Liver (tissue), 9 donors: ENCODE results near the gene SLN. TPM values are rescaled to one million over a fixed set of nuclear protein-coding genes. Genes with fewer than 3 reads are reported as not detected.

Experiments
- DNase-seq: peaks from one replicate; pipeline ENCODE4 v3.0.0-alpha.2; 2017; ENCODE audit warnings: low spot score
- H3K27ac ChIP-seq, 2 donors: one replicate each; pipeline ENCODE4 v1.7.0; 2013; ENCODE audit warnings: inconsistent platforms in 2 of 2, low read length in 2 of 2, control low read depth in 1 of 2, low read depth in 1 of 2, mild to moderate bottlenecking in 1 of 2
- H3K27me3 ChIP-seq, 4 donors: one replicate each; pipeline versions ENCODE4 v1.6.1 to v1.7.0; 2013; ENCODE audit warnings: low read length in 3 of 4, inconsistent platforms in 1 of 4, mild to moderate bottlenecking in 1 of 4, moderate library complexity in 1 of 4; ENCODE audit not compliant: control insufficient read depth in 4 of 4, insufficient read depth in 4 of 4
- H3K36me3 ChIP-seq, 4 donors: one replicate each; pipeline versions ENCODE4 v1.6.1 to v1.7.0; 2013; ENCODE audit warnings: low read length in 3 of 4, mild to moderate bottlenecking in 3 of 4, low read depth in 1 of 4, moderate library complexity in 1 of 4; ENCODE audit not compliant: control insufficient read depth in 4 of 4, insufficient read depth in 3 of 4
- H3K4me1 ChIP-seq, 4 donors: one replicate each; pipeline versions ENCODE4 v1.6.1 to v1.7.0; 2013; ENCODE audit warnings: low read length in 3 of 4, mild to moderate bottlenecking in 3 of 4, moderate library complexity in 1 of 4; ENCODE audit not compliant: control insufficient read depth in 4 of 4, insufficient read depth in 4 of 4
- H3K4me3 ChIP-seq, 3 donors: one replicate each; pipeline versions ENCODE4 v1.6.1 to v1.7.0; 2013; ENCODE audit warnings: low read length in 3 of 3, control low read depth in 1 of 3, low read depth in 1 of 3, mild to moderate bottlenecking in 1 of 3
- H3K9ac ChIP-seq, 2 donors: one replicate each; pipeline ENCODE4 v1.7.0; 2013; ENCODE audit warnings: low read length in 2 of 2, mild to moderate bottlenecking in 2 of 2, moderate library complexity in 2 of 2, control low read depth in 1 of 2, low read depth in 1 of 2
- H3K9me3 ChIP-seq, 4 donors: one replicate each; pipeline versions ENCODE4 v1.6.1 to v1.7.0; 2013; ENCODE audit warnings: low read length in 3 of 4; ENCODE audit not compliant: control insufficient read depth in 4 of 4
- ATF3 ChIP-seq: IDR thresholded peaks from 2 replicates; pipeline ENCODE4 v1.6.1; 2016; ENCODE audit warnings: antibody characterized with exemption
- EGR1 ChIP-seq, 2 donors: IDR thresholded peaks; 2 replicates each; pipeline ENCODE4 v1.6.1; 2016 to 2018; ENCODE audit warnings: antibody characterized with exemption in 2 of 2, low read depth in 2 of 2
- FOXA1 ChIP-seq: IDR thresholded peaks from 2 replicates; pipeline ENCODE4 v1.6.1; 2016; ENCODE audit warnings: antibody characterized with exemption
- FOXA2 ChIP-seq: IDR thresholded peaks from 2 replicates; pipeline ENCODE4 v1.6.1; 2016; ENCODE audit warnings: antibody characterized with exemption
- GABPA ChIP-seq, 2 donors: IDR thresholded peaks in 1 of 2; conservative IDR thresholded peaks in 1 of 2; 2 replicates each; pipeline ENCODE4 v1.6.1; 2016; ENCODE audit warnings: antibody characterized with exemption in 2 of 2, mild to moderate bottlenecking in 1 of 2, moderate library complexity in 1 of 2
- HNF4A ChIP-seq, 2 donors: conservative IDR thresholded peaks; 2 replicates each; pipeline ENCODE4 v1.6.1; 2016; ENCODE audit warnings: antibody characterized with exemption in 2 of 2, mild to moderate bottlenecking in 2 of 2
- HNF4G ChIP-seq: IDR thresholded peaks from 2 replicates; pipeline ENCODE4 v1.6.1; 2016; ENCODE audit warnings: antibody characterized with exemption
- JUND ChIP-seq, 2 donors: IDR thresholded peaks; 2 replicates each; pipeline ENCODE4 v1.6.1; 2016; ENCODE audit warnings: antibody characterized with exemption in 2 of 2
- RAD21 ChIP-seq, 2 donors: IDR thresholded peaks; 2 replicates each; pipeline ENCODE4 v1.6.1; 2016; ENCODE audit warnings: antibody characterized with exemption in 2 of 2, mild to moderate bottlenecking in 2 of 2
- RXRA ChIP-seq, 2 donors: IDR thresholded peaks; 2 replicates each; pipeline ENCODE4 v1.6.1; 2017 to 2018; ENCODE audit warnings: antibody characterized with exemption in 2 of 2, mild to moderate bottlenecking in 1 of 2
- SP1 ChIP-seq: IDR thresholded peaks from 2 replicates; pipeline ENCODE4 v1.6.1; 2018; ENCODE audit warnings: antibody characterized with exemption, mild to moderate bottlenecking
- TAF1 ChIP-seq: conservative IDR thresholded peaks from 2 replicates; pipeline ENCODE4 v1.6.1; 2016; ENCODE audit warnings: antibody characterized with exemption, mild to moderate bottlenecking
- YY1 ChIP-seq: IDR thresholded peaks from 2 replicates; pipeline ENCODE4 v1.6.1; 2016; ENCODE audit warnings: antibody characterized with exemption, mild to moderate bottlenecking
- WGBS: extraction: QIAGEN DNeasy Blood & Tissue Kit; methylation state at CpG from one replicate; pipeline ENCODE4 v1.1.7; 2013; 5-methylcytosine and 5-hydroxymethylcytosine counted together
- polyA plus RNA-seq, 2 donors: library from polyadenylated mRNA; stranded (reverse) in 1 of 2; unstranded in 1 of 2; fragments of 200-250 nt in 1 of 2; fragments of >200 nt in 1 of 2; fragmentation: Nextera tagmentation in 1 of 2; extraction: Ambion mirVana in 1 of 2; gene quantifications; one replicate each; pipeline versions ENCODE4 v1.2.1 to v1.2.3, GENCODE V29; 2013 to 2015
- total RNA-seq, 2 donors: library from RNA; depleted of rRNA; stranded (reverse); fragments of >200 nt; gene quantifications; one replicate each; pipeline ENCODE4 v1.2.3, GENCODE V29; 2014
- TF ChIP-seq, protein P1 (sequence below): IDR thresholded peaks from 2 replicates; pipeline ENCODE4 v1.6.1; 2016; ENCODE audit warnings: antibody characterized with exemption
- TF ChIP-seq, protein P2 (sequence below): fragments of 150-350 bp; IDR thresholded peaks from 2 replicates; pipeline ENCODE4 v1.5.1; 2017; ENCODE audit warnings: improper control_type of control experiment, low read depth, low read length; ENCODE audit not compliant: missing input control
- TF ChIP-seq, protein P3 (sequence below): IDR thresholded peaks from 2 replicates; pipeline ENCODE4 v1.6.1; 2016; ENCODE audit warnings: antibody characterized with exemption, mild to moderate bottlenecking
- TF ChIP-seq, protein P4 (sequence below): IDR thresholded peaks from 2 replicates; pipeline ENCODE4 v1.6.1; 2016; ENCODE audit warnings: antibody characterized with exemption
- donor health status: healthy.
- donor health status: healthy.
- donor health status: healthy.
- donor health status: healthy.
- donor health status: healthy.

The SLN gene
- total and polyA plus RNA-seq, 4 donors, result not detected

- no peak overlapping the region for H3K9ac ChIP-seq
- 88% methylated on average over 9 of the region's 9 CpGs for WGBS
- no peaks in the 10 kb centered on the region for H3K9me3 ChIP-seq
- no peaks in the 10 kb centered on the region for H3K4me1 ChIP-seq
- no peaks in the 10 kb centered on the region for H3K36me3 ChIP-seq
- TF ChIP-seq YY1, result no peak
- no peak for TF ChIP-seq EGR1 (IDR thresholded peaks at IDR 0.05; ENCODE audit: low read depth in 2 of 2)
- no peak for TF ChIP-seq HNF4G
- TF ChIP-seq JUND (IDR thresholded peaks at IDR 0.05), result no peak
- TF ChIP-seq ATF3, result no peak
- TF ChIP-seq TAF1, result no peak
- no peak for TF ChIP-seq FOXA2
- TF ChIP-seq, protein P1, sequence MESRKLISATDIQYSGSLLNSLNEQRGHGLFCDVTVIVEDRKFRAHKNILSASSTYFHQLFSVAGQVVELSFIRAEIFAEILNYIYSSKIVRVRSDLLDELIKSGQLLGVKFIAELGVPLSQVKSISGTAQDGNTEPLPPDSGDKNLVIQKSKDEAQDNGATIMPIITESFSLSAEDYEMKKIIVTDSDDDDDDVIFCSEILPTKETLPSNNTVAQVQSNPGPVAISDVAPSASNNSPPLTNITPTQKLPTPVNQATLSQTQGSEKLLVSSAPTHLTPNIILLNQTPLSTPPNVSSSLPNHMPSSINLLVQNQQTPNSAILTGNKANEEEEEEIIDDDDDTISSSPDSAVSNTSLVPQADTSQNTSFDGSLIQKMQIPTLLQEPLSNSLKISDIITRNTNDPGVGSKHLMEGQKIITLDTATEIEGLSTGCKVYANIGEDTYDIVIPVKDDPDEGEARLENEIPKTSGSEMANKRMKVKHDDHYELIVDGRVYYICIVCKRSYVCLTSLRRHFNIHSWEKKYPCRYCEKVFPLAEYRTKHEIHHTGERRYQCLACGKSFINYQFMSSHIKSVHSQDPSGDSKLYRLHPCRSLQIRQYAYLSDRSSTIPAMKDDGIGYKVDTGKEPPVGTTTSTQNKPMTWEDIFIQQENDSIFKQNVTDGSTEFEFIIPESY, result no peak
- TF ChIP-seq, protein P2, sequence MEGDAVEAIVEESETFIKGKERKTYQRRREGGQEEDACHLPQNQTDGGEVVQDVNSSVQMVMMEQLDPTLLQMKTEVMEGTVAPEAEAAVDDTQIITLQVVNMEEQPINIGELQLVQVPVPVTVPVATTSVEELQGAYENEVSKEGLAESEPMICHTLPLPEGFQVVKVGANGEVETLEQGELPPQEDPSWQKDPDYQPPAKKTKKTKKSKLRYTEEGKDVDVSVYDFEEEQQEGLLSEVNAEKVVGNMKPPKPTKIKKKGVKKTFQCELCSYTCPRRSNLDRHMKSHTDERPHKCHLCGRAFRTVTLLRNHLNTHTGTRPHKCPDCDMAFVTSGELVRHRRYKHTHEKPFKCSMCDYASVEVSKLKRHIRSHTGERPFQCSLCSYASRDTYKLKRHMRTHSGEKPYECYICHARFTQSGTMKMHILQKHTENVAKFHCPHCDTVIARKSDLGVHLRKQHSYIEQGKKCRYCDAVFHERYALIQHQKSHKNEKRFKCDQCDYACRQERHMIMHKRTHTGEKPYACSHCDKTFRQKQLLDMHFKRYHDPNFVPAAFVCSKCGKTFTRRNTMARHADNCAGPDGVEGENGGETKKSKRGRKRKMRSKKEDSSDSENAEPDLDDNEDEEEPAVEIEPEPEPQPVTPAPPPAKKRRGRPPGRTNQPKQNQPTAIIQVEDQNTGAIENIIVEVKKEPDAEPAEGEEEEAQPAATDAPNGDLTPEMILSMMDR, result no peak
- TF ChIP-seq SP1, result no peak
- TF ChIP-seq, protein P3, sequence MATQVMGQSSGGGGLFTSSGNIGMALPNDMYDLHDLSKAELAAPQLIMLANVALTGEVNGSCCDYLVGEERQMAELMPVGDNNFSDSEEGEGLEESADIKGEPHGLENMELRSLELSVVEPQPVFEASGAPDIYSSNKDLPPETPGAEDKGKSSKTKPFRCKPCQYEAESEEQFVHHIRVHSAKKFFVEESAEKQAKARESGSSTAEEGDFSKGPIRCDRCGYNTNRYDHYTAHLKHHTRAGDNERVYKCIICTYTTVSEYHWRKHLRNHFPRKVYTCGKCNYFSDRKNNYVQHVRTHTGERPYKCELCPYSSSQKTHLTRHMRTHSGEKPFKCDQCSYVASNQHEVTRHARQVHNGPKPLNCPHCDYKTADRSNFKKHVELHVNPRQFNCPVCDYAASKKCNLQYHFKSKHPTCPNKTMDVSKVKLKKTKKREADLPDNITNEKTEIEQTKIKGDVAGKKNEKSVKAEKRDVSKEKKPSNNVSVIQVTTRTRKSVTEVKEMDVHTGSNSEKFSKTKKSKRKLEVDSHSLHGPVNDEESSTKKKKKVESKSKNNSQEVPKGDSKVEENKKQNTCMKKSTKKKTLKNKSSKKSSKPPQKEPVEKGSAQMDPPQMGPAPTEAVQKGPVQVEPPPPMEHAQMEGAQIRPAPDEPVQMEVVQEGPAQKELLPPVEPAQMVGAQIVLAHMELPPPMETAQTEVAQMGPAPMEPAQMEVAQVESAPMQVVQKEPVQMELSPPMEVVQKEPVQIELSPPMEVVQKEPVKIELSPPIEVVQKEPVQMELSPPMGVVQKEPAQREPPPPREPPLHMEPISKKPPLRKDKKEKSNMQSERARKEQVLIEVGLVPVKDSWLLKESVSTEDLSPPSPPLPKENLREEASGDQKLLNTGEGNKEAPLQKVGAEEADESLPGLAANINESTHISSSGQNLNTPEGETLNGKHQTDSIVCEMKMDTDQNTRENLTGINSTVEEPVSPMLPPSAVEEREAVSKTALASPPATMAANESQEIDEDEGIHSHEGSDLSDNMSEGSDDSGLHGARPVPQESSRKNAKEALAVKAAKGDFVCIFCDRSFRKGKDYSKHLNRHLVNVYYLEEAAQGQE, result no peak
- TF ChIP-seq FOXA1, result no peak
- no peak for TF ChIP-seq GABPA (IDR thresholded peaks at IDR 0.05 in 1 of 2, conservative IDR thresholded peaks at IDR 0.05 in 1 of 2)
- TF ChIP-seq RAD21 (IDR thresholded peaks at IDR 0.05), result no peak
- TF ChIP-seq, protein P4, sequence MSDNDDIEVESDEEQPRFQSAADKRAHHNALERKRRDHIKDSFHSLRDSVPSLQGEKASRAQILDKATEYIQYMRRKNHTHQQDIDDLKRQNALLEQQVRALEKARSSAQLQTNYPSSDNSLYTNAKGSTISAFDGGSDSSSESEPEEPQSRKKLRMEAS, result no peak
- no peak for DNase-seq
- no peaks in the 10 kb centered on the region for H3K27me3 ChIP-seq
- H3K4me3 ChIP-seq, result no peak overlapping the region
- H3K27ac ChIP-seq, result no peak overlapping the region
Observed at GRCh38 chr11:107751082-107751481, 39.2 kb upstream of the SLN start.

- Histone ChIP-seq H3K27me3 (no peaks in the 10 kb centered on the region), H3K9me3 (no peaks in the 10 kb centered on the region), H3K4me3 (no peak overlapping the region), H3K4me1 (no peaks in the 10 kb centered on the region), H3K27ac (no peak overlapping the region), H3K36me3 (no peaks in the 10 kb centered on the region), H3K9ac (no peak overlapping the region)
- no peak for TF ChIP-seq FOXA2
- TF ChIP-seq HNF4A (conservative IDR thresholded peaks at IDR 0.05), result no peak
- no peak for TF ChIP-seq TAF1
- TF ChIP-seq EGR1 (IDR thresholded peaks at IDR 0.05; ENCODE audit: low read depth in 2 of 2), result no peak
- no peak for TF ChIP-seq HNF4G
- TF ChIP-seq SP1, result no peak
- TF ChIP-seq, protein P1, result no peak
- TF ChIP-seq, protein P4, result no peak
- no peak for TF ChIP-seq GABPA (IDR thresholded peaks at IDR 0.05 in 1 of 2, conservative IDR thresholded peaks at IDR 0.05 in 1 of 2)
- no peak for TF ChIP-seq JUND (IDR thresholded peaks at IDR 0.05)
- TF ChIP-seq YY1, result no peak
- no peak for TF ChIP-seq ATF3
- no peak for TF ChIP-seq FOXA1
- TF ChIP-seq, protein P2, result no peak
- TF ChIP-seq RXRA (IDR thresholded peaks at IDR 0.05), result no peak
- TF ChIP-seq RAD21 (IDR thresholded peaks at IDR 0.05), result no peak
- WGBS, result 82% methylated on average over 15 of the region's 15 CpGs
- no peak for DNase-seq
Observed at GRCh38 chr11:107750313-107750712, 38.5 kb upstream of the SLN start.
